GM21423 (cell line): Measurements from ENCODE around the gene CRYBG3.

Experiments used
- ATAC-seq: cut with Tn5 transposase; IDR thresholded peaks from one replicate; pipeline ENCODE4 v1.9.1; 2021; ENCODE audit warnings: mild to moderate bottlenecking, moderate library complexity; ENCODE audit not compliant: unreplicated experiment

CRYBG3 gene

DNA sequence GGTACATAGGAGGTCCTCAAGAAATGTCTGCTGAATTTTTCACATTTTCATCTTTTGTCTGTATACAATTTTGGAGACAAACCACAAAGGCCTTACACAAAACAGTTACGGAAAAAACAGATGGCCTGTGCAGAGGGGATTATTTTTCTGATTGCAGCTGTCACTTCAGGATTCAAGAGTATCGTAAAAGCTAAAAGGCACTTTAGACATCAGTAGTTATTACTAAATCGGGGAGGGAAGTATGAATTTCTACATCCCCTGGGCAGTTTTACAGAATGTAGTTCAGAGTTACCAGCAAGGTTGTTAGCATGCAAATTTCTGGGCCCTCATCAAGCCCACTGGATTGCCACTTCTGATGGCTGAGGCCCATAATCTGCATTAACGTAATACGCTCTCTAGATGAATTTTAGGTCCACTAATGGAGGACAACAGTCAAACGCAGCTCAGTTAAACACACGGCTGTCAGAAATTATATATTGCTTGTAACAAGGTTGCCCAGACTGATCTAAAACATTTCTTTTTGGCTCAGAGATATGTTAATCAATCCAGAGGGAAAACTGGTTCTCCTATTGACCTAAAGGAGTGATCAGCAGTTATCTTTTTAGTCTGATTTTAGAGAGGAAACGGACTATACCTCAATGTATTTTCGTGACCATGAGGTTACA lies 149.3 kb downstream of the CRYBG3 start:
- no peak for ATAC-seq

DNA sequence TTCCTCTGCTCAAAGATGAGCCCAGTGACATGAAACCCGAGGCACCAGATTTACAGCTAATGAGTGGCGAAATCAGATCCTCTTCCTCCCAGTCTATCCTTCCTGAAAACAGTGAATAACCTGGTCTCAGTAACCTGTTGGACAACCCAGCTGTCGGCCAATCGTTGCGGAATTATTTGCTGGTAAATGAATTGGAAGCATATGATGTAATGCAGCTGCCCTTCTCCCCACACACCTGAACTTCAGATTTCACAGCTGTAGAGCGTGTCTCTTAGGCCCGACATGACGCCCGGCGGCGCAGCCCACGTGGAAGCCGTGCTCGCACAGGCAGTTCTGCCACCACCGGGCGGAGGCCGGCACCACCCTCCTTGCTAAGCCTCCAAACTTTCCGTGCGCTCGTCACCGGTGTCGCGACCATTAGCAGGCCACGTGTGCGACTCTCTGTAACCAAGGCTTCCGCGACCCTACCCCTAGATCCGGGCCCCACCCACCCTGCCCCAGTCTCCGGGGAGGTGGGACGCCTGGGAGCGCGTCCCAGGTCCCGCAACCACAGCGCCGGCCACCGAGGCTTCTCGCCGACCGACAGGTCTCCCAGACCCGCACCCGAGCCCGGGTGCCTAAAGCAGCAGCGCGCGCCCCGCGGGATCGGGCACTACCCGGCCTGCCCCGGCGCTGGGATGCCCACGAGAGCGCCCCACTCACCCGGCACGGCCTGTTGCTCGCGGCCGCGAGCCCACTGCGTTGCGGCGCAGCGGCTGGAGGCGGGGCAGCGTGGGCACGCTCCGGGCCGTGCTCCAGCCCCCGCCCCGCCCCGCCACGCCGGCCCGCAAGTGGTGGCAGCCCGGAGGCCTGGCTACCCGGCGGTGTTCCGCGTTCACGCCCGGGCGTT lies 150.1 kb downstream of the CRYBG3 start, which contains the start of gene RIOX2:
TSS of gene RIOX2 (minus strand) at position 753 of the 889 bp plus-strand sequence. CDS start 4,838 bp downstream, outside the sequence.
- ATAC-seq, result peak; percentile 86

DNA sequence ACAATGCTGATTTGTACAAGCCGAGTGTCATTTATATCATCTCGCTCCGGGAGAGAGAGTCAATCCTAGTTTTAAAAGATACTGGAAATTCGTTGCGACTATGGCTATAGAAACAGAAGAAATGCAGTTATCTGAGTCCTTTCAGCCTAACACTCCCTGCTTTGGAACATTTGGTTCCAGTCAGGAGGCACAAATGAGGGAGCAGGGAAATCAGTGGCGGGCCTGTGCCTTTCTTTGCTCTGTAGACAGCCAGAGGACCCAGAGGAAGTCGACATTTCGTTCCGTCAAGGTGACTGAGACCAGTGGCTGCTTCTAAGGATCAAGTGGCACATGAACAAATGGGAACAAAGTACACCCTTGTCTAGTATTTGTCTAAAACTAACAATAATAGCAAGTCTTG lies 151.2 kb downstream of the CRYBG3 start:
- no peak for ATAC-seq

DNA sequence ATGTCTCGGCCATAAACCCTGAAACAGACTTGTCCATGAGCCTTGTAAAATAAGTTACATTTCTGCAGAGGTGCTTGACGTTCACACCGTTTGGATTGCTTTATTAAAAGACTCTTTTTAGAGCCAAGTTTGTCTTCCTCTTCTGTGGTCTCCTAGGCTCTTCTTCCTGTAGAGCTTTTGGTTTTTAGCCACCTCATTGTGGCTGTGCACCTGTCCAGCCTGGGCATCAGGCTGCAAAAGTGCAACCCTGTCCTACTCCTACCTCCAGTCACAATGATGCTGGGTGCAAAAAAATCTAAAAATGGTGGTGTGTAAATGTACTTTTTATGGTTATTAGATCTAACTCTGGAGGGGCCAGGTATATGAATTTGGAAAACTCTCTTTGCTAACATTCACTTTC lies 153.2 kb downstream of the CRYBG3 start:
- ATAC-seq, result no peak

DNA sequence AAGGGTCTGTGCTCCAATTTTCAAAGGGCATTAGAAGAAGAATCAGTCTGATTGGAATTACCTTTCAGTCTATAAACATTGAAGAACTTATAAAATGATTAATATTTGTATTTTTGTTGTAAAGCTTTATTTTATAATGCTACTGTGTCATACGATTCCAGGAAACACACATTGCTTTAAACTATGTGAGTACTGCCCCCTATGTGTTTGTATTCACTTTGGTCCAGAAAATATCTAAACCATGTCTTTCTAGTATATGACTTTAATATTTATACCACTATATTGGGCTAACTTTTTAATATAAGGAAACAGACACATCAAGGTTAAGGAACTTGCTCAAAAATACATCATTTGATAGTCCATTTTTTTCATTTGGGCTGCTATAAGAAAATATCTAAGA lies 153.7 kb downstream of the CRYBG3 start:
- no peak for ATAC-seq

DNA sequence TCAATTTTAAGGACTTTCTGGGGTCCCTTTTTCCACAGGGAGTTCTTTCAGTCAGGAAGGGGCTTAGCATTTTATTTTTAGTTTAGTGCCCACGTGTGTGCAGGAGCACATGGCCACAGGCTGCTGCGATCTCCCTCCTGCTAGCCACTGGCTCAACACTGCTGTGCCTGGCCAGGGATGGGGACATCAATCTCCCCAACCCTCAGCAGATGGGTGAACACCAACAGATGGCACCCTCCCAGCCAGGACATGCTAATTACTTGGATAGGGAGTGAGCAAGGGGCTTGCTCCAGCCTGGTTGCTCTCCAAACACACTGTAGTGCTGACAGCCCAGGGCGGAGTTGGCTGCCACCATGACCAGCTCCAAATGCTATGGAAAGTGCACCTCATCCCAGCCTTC lies 157.8 kb downstream of the CRYBG3 start:
- no peak for ATAC-seq

DNA sequence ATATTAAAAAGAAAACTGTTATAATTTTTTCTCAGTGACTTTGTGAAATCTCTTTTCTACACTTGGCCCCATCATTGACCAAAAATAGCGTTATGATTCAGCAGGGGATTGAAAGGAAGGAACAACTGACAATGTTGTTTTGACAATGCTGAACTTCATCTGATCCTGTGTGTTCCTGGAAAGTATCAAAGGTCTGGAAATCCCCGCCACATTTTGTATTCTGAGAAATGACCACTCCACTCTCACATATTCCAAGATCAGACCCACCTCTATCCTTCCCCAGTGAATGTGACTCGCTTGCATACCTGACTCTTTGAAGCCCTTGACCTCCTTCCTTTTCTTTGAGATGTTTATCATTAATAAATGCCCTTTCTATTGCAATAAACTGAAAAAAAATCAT lies 160.1 kb downstream of the CRYBG3 start:
- ATAC-seq, result no peak

DNA sequence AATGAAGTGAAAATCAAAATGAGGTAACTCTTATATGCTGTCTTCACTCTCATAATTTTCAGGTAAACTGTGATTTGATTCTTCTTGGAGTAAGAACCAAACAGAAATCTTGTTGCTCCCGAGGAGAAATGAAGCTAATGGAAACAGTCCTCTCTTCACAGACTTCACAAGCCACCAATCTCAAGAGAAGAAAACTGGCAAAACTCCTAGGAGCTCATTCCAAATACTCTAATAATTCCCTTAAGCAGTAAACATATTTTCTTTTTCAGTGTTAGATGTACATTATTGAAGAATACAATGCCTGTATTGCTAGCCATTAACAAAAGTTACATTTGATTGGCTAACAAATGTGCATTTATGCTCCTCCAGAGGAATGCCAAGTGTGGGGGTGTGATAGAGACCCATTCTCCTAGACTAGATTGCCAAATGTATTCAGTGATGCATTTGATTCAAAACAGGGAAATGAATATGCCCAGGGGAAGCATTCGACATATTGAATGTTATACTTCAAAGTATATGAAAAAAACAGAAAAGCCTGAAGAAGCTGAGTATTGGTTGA lies 162.2 kb downstream of the CRYBG3 start:
- no peak for ATAC-seq

DNA sequence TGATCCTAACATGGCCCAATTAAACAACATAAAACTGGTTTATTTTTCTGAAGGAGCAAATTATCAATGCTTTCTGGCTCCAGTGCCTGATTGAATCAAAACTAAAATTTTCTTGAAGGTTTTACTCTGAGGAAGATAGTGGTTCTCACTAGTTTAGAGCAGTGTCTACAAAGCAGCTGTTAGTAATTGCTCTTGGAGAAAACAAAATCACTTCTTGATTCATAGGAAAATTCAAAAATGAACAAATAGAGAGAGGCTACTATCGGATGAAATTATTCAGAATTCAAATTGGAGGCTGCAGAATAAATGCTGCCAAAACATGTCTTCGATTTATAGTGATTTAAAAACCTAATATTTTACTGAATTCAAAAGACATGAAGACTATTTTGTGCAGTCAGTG lies 165.5 kb downstream of the CRYBG3 start:
- ATAC-seq, result no peak

DNA sequence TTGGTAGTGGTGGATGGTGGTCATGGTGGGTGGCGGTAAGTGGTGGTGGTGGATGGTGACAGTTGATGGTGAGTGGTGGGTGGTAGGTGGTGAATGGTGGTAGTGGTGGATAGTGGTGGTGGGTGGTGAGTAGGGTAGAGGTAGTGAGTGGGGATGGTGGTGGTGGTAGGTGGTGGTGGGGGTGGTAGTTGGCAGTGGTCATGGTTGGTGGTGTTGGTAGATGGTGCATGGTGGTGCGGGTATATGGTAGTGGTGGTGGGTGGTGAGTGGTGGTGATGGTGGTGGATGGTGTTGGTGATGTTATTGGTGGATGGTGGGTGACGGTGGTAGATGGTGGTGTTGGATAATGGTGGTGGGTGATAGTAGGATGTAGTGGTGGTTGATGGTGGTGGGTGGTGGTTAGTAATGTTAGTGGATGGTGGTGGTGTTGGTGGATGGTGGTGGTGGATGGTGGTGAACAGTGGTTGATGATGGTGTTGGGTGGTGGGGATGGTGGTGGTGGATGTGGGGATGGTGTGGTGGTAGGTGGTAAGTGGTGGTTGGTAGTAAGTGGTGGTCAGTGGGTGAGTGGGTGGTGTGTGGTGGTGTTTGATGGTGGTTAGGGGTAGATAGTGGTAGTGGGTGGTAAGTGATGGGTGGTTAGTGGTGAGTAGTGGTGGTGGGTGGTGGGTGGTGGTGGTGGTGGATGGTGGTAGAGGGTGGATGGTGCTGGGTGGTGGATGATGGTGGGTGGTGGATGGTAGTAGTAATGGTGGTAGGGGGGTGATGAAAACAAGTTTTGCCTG lies 167.2 kb downstream of the CRYBG3 start:
- ATAC-seq, result no peak

DNA sequence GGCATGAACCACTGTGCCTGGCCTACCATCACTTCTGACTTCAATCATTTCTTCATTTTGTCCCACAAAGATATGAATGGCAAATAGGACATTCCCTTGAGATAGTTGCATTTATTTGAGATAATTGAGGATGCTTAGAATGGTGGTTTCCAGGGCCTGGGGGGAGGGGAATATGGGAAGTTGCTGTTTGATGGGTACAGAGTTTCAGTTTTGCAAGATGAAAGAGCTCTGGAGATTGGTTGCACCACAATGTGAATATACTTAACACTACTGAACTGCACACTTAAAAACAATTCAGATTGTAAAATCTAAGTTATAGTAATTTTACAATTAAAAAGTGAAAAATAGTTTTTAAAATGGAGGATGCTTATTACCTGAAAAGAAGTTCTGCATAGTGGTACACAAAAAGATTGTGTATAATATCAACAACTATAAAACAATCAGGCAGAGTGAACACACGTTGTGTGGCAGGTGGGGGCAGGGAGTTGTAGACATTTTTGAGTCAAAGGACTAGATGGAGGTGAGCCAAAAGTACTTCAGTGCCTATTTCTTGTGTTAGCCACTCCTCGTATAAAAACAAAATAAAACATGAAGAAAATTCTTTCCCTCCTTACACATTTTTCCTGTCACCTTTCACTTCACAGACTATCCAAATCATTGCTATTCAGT lies 168.9 kb downstream of the CRYBG3 start:
- no peak for ATAC-seq

DNA sequence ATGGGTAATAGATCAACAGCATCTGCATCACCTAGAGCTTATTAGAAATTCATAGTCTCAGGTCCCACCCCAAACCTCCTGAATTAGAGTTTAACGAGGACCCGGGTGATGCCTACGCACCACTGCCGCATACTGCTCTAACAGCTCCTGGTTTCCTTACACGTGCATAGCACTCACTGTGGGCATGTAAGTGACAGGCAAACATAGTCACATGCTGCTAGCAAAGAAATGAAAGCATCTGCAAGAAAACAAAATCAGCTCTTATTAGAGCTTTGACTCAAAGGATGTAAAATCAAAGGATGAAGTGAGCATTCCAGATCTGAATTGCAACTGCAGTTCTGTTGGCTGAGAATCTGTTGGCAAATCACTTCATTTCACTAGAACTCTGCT lies 169.5 kb downstream of the CRYBG3 start:
- ATAC-seq, result no peak

DNA sequence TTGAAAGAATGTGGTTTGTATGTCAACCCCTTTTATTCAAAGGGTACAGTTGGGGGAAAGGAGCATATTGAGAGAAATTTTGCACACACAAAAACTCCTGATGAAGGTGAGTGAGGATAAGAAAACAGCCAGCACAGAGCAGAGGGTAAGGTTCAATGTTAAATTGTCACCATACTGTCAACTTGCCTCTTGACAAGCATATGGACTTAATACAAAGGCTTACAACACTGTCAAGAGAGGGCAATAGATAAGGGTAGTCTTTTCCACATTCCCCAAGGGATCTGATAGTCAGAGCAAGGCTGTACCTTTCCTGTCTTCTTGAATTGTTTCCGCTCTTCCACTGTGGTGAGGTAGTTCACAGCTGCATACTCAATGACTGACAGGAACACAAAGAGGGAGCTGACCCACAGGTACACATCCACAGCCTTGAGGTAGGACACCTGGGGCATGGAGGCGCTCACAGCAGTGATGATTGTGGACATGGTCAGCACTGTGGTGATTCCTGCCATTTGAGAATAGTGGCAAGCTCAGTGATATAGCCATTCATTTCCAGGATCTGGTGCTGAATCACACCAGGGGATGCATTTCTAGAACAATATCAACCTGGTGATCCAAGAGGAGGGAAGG lies 170.8 kb downstream of the CRYBG3 start:
- ATAC-seq, result no peak

DNA sequence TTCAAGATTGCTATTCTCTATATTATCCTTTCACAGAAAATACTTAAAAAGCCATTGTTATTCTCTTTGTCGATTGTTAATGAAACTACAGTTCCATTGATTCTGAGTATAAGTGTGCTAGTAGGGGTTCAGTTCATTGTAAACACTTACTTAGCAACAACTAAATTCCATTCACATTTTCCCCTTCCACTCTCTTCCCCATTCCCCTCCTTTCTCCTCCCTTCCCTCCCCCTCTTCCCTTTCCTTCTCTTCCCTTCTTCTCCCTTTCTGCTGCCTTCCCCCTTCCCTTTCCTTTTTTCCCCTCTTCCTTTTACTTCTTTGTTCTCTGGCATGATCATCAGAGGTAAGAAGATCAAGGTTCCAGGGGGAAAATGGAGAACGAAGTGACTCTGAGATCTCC lies 171.7 kb downstream of the CRYBG3 start:
- ATAC-seq, result no peak

DNA sequence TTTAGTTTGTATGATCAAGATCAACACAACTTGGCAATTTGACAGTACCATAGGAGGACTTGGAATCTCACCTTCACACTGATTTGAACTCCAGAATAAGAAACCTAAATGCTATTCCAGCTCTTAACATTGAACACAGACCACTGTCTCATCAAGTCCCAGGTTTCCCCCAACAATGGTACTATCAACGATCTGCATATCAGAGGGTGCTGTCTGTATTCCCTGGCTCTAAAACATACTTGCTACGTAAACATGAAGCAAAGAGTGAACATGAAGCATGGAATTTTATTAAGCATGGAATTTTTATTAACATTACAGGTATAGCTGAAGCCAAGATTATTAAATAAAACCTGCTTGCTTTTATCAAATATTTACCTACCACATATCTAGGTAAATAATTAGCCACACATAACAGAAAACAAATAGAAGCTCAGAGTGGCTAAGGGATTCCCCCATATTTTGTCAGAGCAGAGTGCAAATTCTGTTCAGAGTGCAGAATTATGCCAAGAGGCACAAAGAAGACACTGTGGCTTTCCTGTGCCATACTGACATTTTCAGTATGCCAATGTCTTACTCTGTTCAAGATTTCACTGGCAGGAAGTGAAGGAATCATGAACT lies 172.6 kb downstream of the CRYBG3 start:
- no peak for ATAC-seq
